Activated CD8-positive, alpha-beta memory T cell treated with anti-CD3 and anti-CD28 coated beads, Interleukin-2, amount 50 U/mL, for 24 hours (primary cell): ENCODE data around the gene TSPAN18.

Source experiments
- DNase-seq: peaks from one replicate; pipeline ENCODE4 v3.0.0-alpha.2; 2020; ENCODE audit errors: extremely low read depth

TSPAN18 gene

GRCh38 chr11:44915621-44916020 is 188.9 kb downstream of the TSPAN18 start:
- DNase-seq: no peak

GRCh38 chr11:44916331-44916730 is 189.6 kb downstream of the TSPAN18 start:
- DNase-seq: no peak

- DNase-seq: no peak
Observed at GRCh38 chr11:44916801-44917385, 190.1 kb downstream of the TSPAN18 start.

- no peak for DNase-seq
Observed at GRCh38 chr11:44917741-44918140, 191.0 kb downstream of the TSPAN18 start.

- no peak for DNase-seq
Observed at GRCh38 chr11:44920451-44920850, 193.7 kb downstream of the TSPAN18 start.

- no peak for DNase-seq
Observed at GRCh38 chr11:44923115-44923514, 196.4 kb downstream of the TSPAN18 start.

- DNase-seq: no peak
Observed at GRCh38 chr11:44923806-44924205, 197.0 kb downstream of the TSPAN18 start.

GRCh38 chr11:44926036-44926435 is 199.3 kb downstream of the TSPAN18 start:
- no peak for DNase-seq

- DNase-seq: no peak
Observed at GRCh38 chr11:44927174-44927661, 200.5 kb downstream of the TSPAN18 start.

- DNase-seq: no peak
Observed at GRCh38 chr11:44928144-44928543, 201.4 kb downstream of the TSPAN18 start.

- no peak for DNase-seq
Observed at GRCh38 chr11:44928816-44929215, 202.1 kb downstream of the TSPAN18 start.

GRCh38 chr11:44930588-44931302 is 204.0 kb downstream of the TSPAN18 start:
- DNase-seq: no peak

- DNase-seq: no peak
Observed at GRCh38 chr11:44931466-44931865, 204.7 kb downstream of the TSPAN18 start.

GRCh38 chr11:44934110-44934509 is 207.3 kb downstream of the TSPAN18 start:
- no peak for DNase-seq

GRCh38 chr11:44934735-44935250 is 208.0 kb downstream of the TSPAN18 start:
- no peak for DNase-seq

GRCh38 chr11:44936525-44936924 is 209.8 kb downstream of the TSPAN18 start:
- peak; percentile 76 for DNase-seq

- no peak for DNase-seq
Observed at GRCh38 chr11:44936951-44937543, 210.3 kb downstream of the TSPAN18 start.

GRCh38 chr11:44938066-44938691 is 211.4 kb downstream of the TSPAN18 start:
- no peak for DNase-seq

- no peak for DNase-seq
Observed at GRCh38 chr11:44939673-44940395, 213.1 kb downstream of the TSPAN18 start.

GRCh38 chr11:44940404-44940803 is 213.6 kb downstream of the TSPAN18 start:
- no peak for DNase-seq

GRCh38 chr11:44940835-44941234 is 214.1 kb downstream of the TSPAN18 start:
- no peak for DNase-seq
